IPS-15b (cell line): Measurements from ENCODE around the gene MBD6.

Experiments used
- H3K27me3 ChIP-seq: one replicate; pipeline ENCODE4 v1.6.1; 2013; ENCODE audit warnings: low read length; ENCODE audit not compliant: control insufficient read depth, insufficient read depth
- H3K36me3 ChIP-seq: one replicate; pipeline ENCODE4 v1.6.1; 2013; ENCODE audit warnings: low read length; ENCODE audit not compliant: control insufficient read depth, insufficient read depth
- H3K4me1 ChIP-seq: one replicate; pipeline ENCODE4 v1.6.1; 2013; ENCODE audit warnings: mild to moderate bottlenecking, low read length; ENCODE audit not compliant: control insufficient read depth, insufficient read depth
- H3K4me3 ChIP-seq: one replicate; pipeline ENCODE4 v1.5.1; 2013; ENCODE audit warnings: low read depth, low read length
- H3K9ac ChIP-seq: one replicate; pipeline ENCODE4 v1.6.1; 2013; ENCODE audit warnings: low read depth, mild to moderate bottlenecking, low read length
- H3K9me3 ChIP-seq: one replicate; pipeline ENCODE4 v1.6.1; 2013; ENCODE audit warnings: mild to moderate bottlenecking, low read length; ENCODE audit not compliant: control insufficient read depth, insufficient read depth

Gene MBD6

GRCh38 chr12:57536597-57536942, 13.9 kb downstream of the MBD6 start:
- H3K9me3 ChIP-seq: no peaks in the 10 kb centered on the region
- H3K9ac ChIP-seq: no peak overlapping the region
- peaks cover 6% of the 10 kb centered on the region for H3K4me1 ChIP-seq
- peaks cover 26% of the 10 kb centered on the region for H3K36me3 ChIP-seq
- H3K27me3 ChIP-seq: peaks cover 2% of the 10 kb centered on the region
- H3K4me3 ChIP-seq: no peak overlapping the region

GRCh38 chr12:57539134-57539768, 16.6 kb downstream of the MBD6 start:
- Histone ChIP-seq H3K4me1 (peaks cover 6% of the 10 kb centered on the region), H3K9me3 (no peaks in the 10 kb centered on the region), H3K4me3 (no peak overlapping the region), H3K27me3 (peaks cover 2% of the 10 kb centered on the region), H3K9ac (no peak overlapping the region), H3K36me3 (peaks cover 19% of the 10 kb centered on the region)

GRCh38 chr12:57541001-57541400, 18.4 kb downstream of the MBD6 start:
- H3K4me1 ChIP-seq: peaks cover 8% of the 10 kb centered on the region
- no peak overlapping the region for H3K9ac ChIP-seq
- H3K36me3 ChIP-seq: peaks cover 14% of the 10 kb centered on the region

GRCh38 chr12:57541717-57542116, 19.1 kb downstream of the MBD6 start:
- H3K4me1 ChIP-seq: peaks cover 5% of the 10 kb centered on the region
- H3K4me3 ChIP-seq: no peak overlapping the region
- peaks cover 2% of the 10 kb centered on the region for H3K27me3 ChIP-seq
- no peaks in the 10 kb centered on the region for H3K9me3 ChIP-seq
- H3K9ac ChIP-seq: no peak overlapping the region
- H3K36me3 ChIP-seq: peaks cover 14% of the 10 kb centered on the region

More at GRCh38 chr12:57541001-57541400, 18.4 kb downstream of the MBD6 start:
- H3K27me3 ChIP-seq: peaks cover 2% of the 10 kb centered on the region
- no peak overlapping the region for H3K4me3 ChIP-seq
- H3K9me3 ChIP-seq: no peaks in the 10 kb centered on the region

DNA sequence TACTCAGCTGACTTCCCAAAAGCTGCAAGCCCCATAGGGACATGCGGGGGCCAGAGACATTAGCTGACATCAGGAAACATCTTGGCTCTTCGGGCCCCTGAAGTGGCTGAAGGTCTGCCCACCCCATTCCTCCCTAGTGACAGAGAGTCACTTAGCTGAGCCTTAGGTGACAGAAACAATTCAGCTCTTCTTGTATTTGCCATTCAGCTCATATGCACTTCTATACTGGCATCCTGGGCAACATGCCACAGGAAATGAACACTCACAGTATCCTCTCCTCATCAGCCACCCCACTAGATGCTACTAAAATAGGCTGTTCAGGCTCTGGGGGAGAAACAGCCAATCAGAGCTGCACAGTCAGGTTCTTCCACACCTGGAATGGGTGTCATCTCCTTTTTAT, 21.0 kb downstream of the MBD6 start:
- H3K9ac ChIP-seq: no peak overlapping the region
- peaks cover 14% of the 10 kb centered on the region for H3K36me3 ChIP-seq
- no peak overlapping the region for H3K4me3 ChIP-seq
- peaks cover 12% of the 10 kb centered on the region for H3K27me3 ChIP-seq
- no peaks in the 10 kb centered on the region for H3K9me3 ChIP-seq
- peaks cover 5% of the 10 kb centered on the region for H3K4me1 ChIP-seq

DNA sequence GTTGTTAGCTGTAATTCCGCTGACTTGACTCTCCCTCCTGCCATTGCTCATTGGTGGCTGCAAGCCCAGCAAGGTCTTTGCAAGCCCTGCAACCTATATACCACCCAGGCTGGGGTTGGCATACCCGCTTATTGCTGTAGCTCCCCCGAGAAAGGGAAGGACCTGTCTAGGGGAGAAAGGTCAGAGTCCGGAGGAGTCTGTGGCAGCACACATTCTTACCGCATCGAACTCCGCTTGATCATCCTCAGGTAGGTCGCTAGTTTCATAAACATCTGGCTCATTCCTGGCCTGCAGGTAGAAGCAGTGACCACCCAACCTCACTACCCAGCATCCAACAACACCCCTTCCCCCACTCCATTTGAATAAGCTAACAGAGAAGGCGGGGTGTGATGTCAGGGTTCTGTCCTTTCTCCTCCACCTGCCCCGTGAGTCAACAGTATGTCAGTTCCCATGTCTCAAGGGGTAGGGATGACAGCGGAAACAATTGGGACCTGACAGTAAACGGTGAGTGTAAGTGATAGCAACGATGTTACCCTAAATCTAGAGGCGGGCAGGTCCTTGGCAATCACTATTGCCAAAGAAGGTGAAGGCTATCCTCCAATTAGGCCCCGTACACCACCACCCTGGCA, 23.3 kb downstream of the MBD6 start:
- Histone ChIP-seq H3K27me3 (peaks cover 25% of the 10 kb centered on the region), H3K4me3 (peak overlapping the region; percentile 81), H3K9ac (peak overlapping the region; percentile 78), H3K36me3 (peaks cover 6% of the 10 kb centered on the region), H3K9me3 (no peaks in the 10 kb centered on the region), H3K4me1 (peaks cover 14% of the 10 kb centered on the region)

- Histone ChIP-seq H3K4me1 (peaks cover 19% of the 10 kb centered on the region), H3K4me3 (peak within 1 kb of the TSS; percentile 81), H3K9me3 (no peaks in the 10 kb centered on the region), H3K27me3 (peaks cover 25% of the 10 kb centered on the region), H3K36me3 (peaks cover 3% of the 10 kb centered on the region), H3K9ac (peak within 1 kb of the TSS; percentile 78)
Observed at GRCh38 chr12:57546438-57547287, 24.0 kb downstream of the MBD6 start, which contains the start of gene DCTN2. DCTN2 (minus strand) TSS chr12:57547192; CDS start chr12:57547063, 129 bp downstream.

- no peak overlapping the region for H3K9ac ChIP-seq
- H3K27me3 ChIP-seq: peaks cover 25% of the 10 kb centered on the region
- H3K36me3 ChIP-seq: peaks cover 3% of the 10 kb centered on the region
- peak overlapping the region; percentile 81 for H3K4me3 ChIP-seq
- H3K4me1 ChIP-seq: peaks cover 26% of the 10 kb centered on the region
- H3K9me3 ChIP-seq: no peaks in the 10 kb centered on the region
Observed at GRCh38 chr12:57547288-57548012, 24.8 kb downstream of the MBD6 start.

- Histone ChIP-seq H3K4me3 (no peak overlapping the region), H3K27me3 (peaks cover 25% of the 10 kb centered on the region), H3K9me3 (no peaks in the 10 kb centered on the region), H3K36me3 (peaks cover 3% of the 10 kb centered on the region), H3K9ac (no peak overlapping the region), H3K4me1 (peaks cover 27% of the 10 kb centered on the region)
Observed at GRCh38 chr12:57548013-57548315, 25.3 kb downstream of the MBD6 start.

GRCh38 chr12:57548488-57548887, 25.9 kb downstream of the MBD6 start:
- Histone ChIP-seq H3K36me3 (peaks cover 3% of the 10 kb centered on the region), H3K4me1 (peaks cover 29% of the 10 kb centered on the region), H3K9ac (no peak overlapping the region), H3K4me3 (no peak overlapping the region), H3K27me3 (peaks cover 25% of the 10 kb centered on the region), H3K9me3 (no peaks in the 10 kb centered on the region)

GRCh38 chr12:57549203-57549908, 26.7 kb downstream of the MBD6 start:
- Histone ChIP-seq H3K4me3 (peak overlapping the region; percentile 96), H3K4me1 (peaks cover 29% of the 10 kb centered on the region), H3K9me3 (no peaks in the 10 kb centered on the region), H3K27me3 (peaks cover 25% of the 10 kb centered on the region), H3K36me3 (peaks cover 3% of the 10 kb centered on the region), H3K9ac (no peak overlapping the region)
